H9 (cell line): ENCODE data around the gene ADORA1. TPM values are rescaled to one million over a fixed set of nuclear protein-coding genes. Genes with fewer than 3 reads are reported as not detected.

Experiments
- DNase-seq: peaks from one replicate; pipeline ENCODE4 v3.0.0-alpha.2; 2017
- H2AFZ ChIP-seq: one replicate; pipeline ENCODE4 v1.6.1; 2013; ENCODE audit warnings: mild to moderate bottlenecking, low read length, control low read depth, moderate library complexity
- H2AK5ac ChIP-seq: 2 replicates; pipeline ENCODE4 v1.6.1; 2013; ENCODE audit warnings: low read length, control low read depth, mixed read lengths; ENCODE audit not compliant: insufficient read length
- H2BK120ac ChIP-seq: one replicate; pipeline ENCODE4 v1.6.1; 2013; ENCODE audit warnings: low read depth, mild to moderate bottlenecking, low read length, control low read depth, inconsistent platforms; ENCODE audit not compliant: poor library complexity, severe bottlenecking
- H2BK12ac ChIP-seq: 2 replicates; pipeline ENCODE4 v1.6.1; 2013; ENCODE audit warnings: low read length, control low read depth, mixed read lengths, low read depth; ENCODE audit not compliant: insufficient read length
- H2BK15ac ChIP-seq: 2 replicates; pipeline ENCODE4 v1.6.1; 2013; ENCODE audit warnings: low read depth, low read length, control low read depth
- H2BK20ac ChIP-seq: one replicate; pipeline ENCODE4 v1.6.1; 2013; ENCODE audit warnings: low read depth, mild to moderate bottlenecking, low read length, control low read depth, inconsistent platforms; ENCODE audit not compliant: poor library complexity, severe bottlenecking
- H2BK5ac ChIP-seq: 2 replicates; pipeline ENCODE4 v1.6.1; 2013; ENCODE audit warnings: low read length, control low read depth, mixed read lengths; ENCODE audit not compliant: insufficient read length
- H3K14ac ChIP-seq: 2 replicates; pipeline ENCODE4 v1.6.1; 2013; ENCODE audit warnings: low read length, control low read depth; ENCODE audit not compliant: insufficient read depth
- H3K18ac ChIP-seq: 2 replicates; pipeline ENCODE4 v1.6.1; 2013; ENCODE audit warnings: low read depth, mild to moderate bottlenecking, mixed read lengths, low read length, control low read depth; ENCODE audit not compliant: insufficient read length
- H3K23ac ChIP-seq: 2 replicates; pipeline ENCODE4 v1.6.1; 2013; ENCODE audit warnings: low read length, control low read depth, mixed read lengths, low read depth; ENCODE audit not compliant: insufficient read length
- H3K23me2 ChIP-seq: 2 replicates; pipeline ENCODE4 v1.6.1; 2013; ENCODE audit warnings: low read depth, mild to moderate bottlenecking, mixed read lengths, low read length, control low read depth; ENCODE audit not compliant: insufficient read length, poor library complexity, severe bottlenecking
- H3K27ac ChIP-seq: 2 replicates; pipeline ENCODE4 v1.5.1; 2013; ENCODE audit warnings: low read length, control low read depth, mixed read lengths, low read depth; ENCODE audit not compliant: insufficient read length
- H3K27me3 ChIP-seq: 2 replicates; pipeline ENCODE4 v1.6.1; 2013; ENCODE audit warnings: low read length, control low read depth, inconsistent platforms; ENCODE audit not compliant: insufficient read depth
- H3K4ac ChIP-seq: 2 replicates; pipeline ENCODE4 v1.6.1; 2013; ENCODE audit warnings: low read depth, mild to moderate bottlenecking, control low read depth, inconsistent platforms, low read length, moderate library complexity
- H3K4me1 ChIP-seq: 2 replicates; pipeline ENCODE4 v1.6.1; 2013; ENCODE audit warnings: low read length, control low read depth, inconsistent platforms; ENCODE audit not compliant: insufficient read depth
- H3K4me2 ChIP-seq: 2 replicates; pipeline ENCODE4 v1.6.1; 2013; ENCODE audit warnings: low read length, control low read depth, mixed read lengths; ENCODE audit not compliant: insufficient read length, insufficient read depth
- H3K56ac ChIP-seq: 2 replicates; pipeline ENCODE4 v1.6.1; 2013; ENCODE audit warnings: low read depth, mild to moderate bottlenecking, mixed read lengths, low read length, control low read depth; ENCODE audit not compliant: insufficient read length
- H3K79me1 ChIP-seq: 2 replicates; pipeline ENCODE4 v1.6.1; 2013; ENCODE audit warnings: low read depth, mild to moderate bottlenecking, moderate library complexity, low read length, control low read depth, inconsistent platforms; ENCODE audit not compliant: insufficient read depth, poor library complexity, severe bottlenecking
- H3K79me2 ChIP-seq: 2 replicates; pipeline ENCODE4 v1.6.1; 2013; ENCODE audit warnings: low read length, control low read depth, inconsistent platforms; ENCODE audit not compliant: insufficient read depth
- H3K9ac ChIP-seq: 2 replicates; pipeline ENCODE4 v1.6.1; 2013; ENCODE audit warnings: low read length, control low read depth, mixed read lengths; ENCODE audit not compliant: insufficient read length; ENCODE audit errors: extremely low read depth
- H3K9me3 ChIP-seq: one replicate; pipeline ENCODE4 v1.6.1; 2013; ENCODE audit warnings: low read depth, low read length, inconsistent platforms; ENCODE audit not compliant: control insufficient read depth
- H3T11ph ChIP-seq: one replicate; pipeline ENCODE4 v1.6.1; 2013; ENCODE audit warnings: mild to moderate bottlenecking, low read length, control low read depth, inconsistent platforms
- H4K20me1 ChIP-seq: one replicate; pipeline ENCODE4 v1.6.1; 2013; ENCODE audit not compliant: control insufficient read depth, insufficient read length, insufficient read depth
- H4K5ac ChIP-seq: 2 replicates; pipeline ENCODE4 v1.6.1; 2013; ENCODE audit warnings: low read depth, mild to moderate bottlenecking, mixed read lengths, low read length, control low read depth; ENCODE audit not compliant: insufficient read length
- H4K8ac ChIP-seq: replicated peaks from 2 replicates; pipeline ENCODE4 v1.6.1; 2013; ENCODE audit warnings: low read length, control low read depth, mixed read lengths, low read depth; ENCODE audit not compliant: insufficient read length
- H4K91ac ChIP-seq: 2 replicates; pipeline ENCODE4 v1.6.1; 2013; ENCODE audit warnings: low read depth, mild to moderate bottlenecking, moderate library complexity, mixed read lengths, low read length, control low read depth; ENCODE audit not compliant: insufficient read length
- H3K27ac Mint-ChIP-seq, 3 experiments: 2 replicates in 2 of 3; 3 replicates in 1 of 3; pipeline ENCODE4 v1.8.0; 2020 to 2021; ENCODE audit warnings: mixed read lengths in 3 of 3, mild to moderate bottlenecking in 1 of 3, moderate library complexity in 1 of 3
- H3K27me3 Mint-ChIP-seq: 2 replicates; pipeline ENCODE4 v1.8.0; 2021; ENCODE audit warnings: low read depth, mild to moderate bottlenecking, moderate library complexity, mixed read lengths
- H3K36me3 Mint-ChIP-seq, 3 experiments: 2 replicates in 2 of 3; 3 replicates in 1 of 3; pipeline ENCODE4 v1.8.0; 2020 to 2021; ENCODE audit warnings: low read depth in 3 of 3, mixed read lengths in 3 of 3; ENCODE audit not compliant: insufficient read depth in 1 of 3
- H3K4me1 Mint-ChIP-seq, 2 experiments: 2 replicates each; pipeline ENCODE4 v1.8.0; 2020; ENCODE audit warnings: mixed read lengths in 2 of 2
- H3K4me3 Mint-ChIP-seq, 2 experiments: 2 replicates in 1 of 2; 3 replicates in 1 of 2; pipeline ENCODE4 v1.8.0; 2020 to 2021; ENCODE audit warnings: mild to moderate bottlenecking in 2 of 2, mixed read lengths in 2 of 2, moderate library complexity in 1 of 2
- H3K9me3 Mint-ChIP-seq, 2 experiments: 2 replicates in 1 of 2; 3 replicates in 1 of 2; pipeline ENCODE4 v1.8.0; 2020; ENCODE audit warnings: mild to moderate bottlenecking in 2 of 2, mixed read lengths in 2 of 2, moderate library complexity in 1 of 2
- WGBS: extraction: QIAGEN DNeasy Blood & Tissue Kit; methylation state at CpG from one replicate; pipeline ENCODE4 v1.1.7; 2013; ENCODE audit warnings: missing lambda C conversion rate, low lambda C conversion rate, mixed read lengths; ENCODE audit not compliant: insufficient read length; ENCODE audit errors: extremely low coverage; 5-methylcytosine and 5-hydroxymethylcytosine counted together
- total RNA-seq: library from RNA; stranded (reverse); gene quantifications from 2 replicates; pipeline ENCODE4 v1.2.1, GENCODE V29; 2021
- TF ChIP-seq, protein P1 (sequence below): fragments of 200-600 bp; sonication (generic); conservative IDR thresholded peaks from 3 replicates; pipeline ENCODE4 v1.8.0; 2021; ENCODE audit warnings: antibody characterized with exemption, mild to moderate bottlenecking

Gene ADORA1
- total RNA-seq, 1 experiment from 2014 or later, result 1.3 TPM

DNA sequence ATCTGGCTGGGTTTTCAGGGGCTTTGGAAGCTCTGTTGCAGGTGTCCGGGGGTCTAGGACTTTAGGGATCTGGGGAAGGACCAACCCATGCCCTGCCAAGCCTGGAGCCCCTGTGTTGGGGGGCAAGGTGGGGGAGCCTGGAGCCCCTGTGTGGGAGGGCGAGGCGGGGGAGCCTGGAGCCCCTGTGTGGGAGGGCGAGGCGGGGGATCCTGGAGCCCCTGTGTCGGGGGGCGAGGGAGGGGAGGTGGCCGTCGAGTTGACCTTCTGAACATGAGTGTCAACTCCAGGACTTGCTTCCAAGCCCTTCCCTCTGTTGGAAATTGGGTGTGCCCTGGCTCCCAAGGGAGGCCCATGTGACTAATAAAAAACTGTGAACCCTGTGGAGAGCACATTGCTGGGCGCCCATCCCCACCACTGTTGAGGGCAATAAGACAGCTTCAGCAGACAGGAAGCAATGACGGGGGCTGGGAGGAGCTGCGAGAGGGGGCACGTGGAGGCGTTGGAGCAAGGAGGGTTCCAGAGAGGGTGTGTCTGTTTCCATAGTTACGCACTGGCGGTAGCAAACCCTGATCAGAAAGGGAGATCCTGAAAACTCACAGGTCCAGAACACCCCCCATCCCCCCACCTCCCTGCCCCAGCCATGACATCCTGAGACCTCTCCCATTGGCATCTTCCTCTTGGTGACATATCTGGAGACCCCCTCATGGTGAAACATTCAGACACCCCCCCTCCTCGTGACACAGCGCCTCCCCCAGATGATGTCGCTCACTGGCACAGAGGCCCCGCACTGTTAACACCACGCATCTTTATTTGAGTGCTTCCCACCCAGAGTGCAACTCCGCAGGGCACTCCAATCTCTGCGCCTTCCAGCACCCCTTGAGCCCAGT, 39.7 kb downstream of the ADORA1 start:
- no peak overlapping the region for H3K4me2 ChIP-seq
- no peaks in the 10 kb centered on the region for H3K79me1 ChIP-seq
- H3K79me2 ChIP-seq, result no peaks in the 10 kb centered on the region
- Mint-ChIP-seq H3K36me3 (no peaks in the 10 kb centered on the region), H3K4me3 (no peak overlapping the region), H3K27me3 (peaks cover 15% of the 10 kb centered on the region), H3K9me3 (no peaks in the 10 kb centered on the region), H3K27ac (peak overlapping the region in 1 of 3 experiments; percentile 18; a peak in 1 of 7 replicates), H3K4me1 (peaks cover 3 to 6% of the 10 kb centered on the region in 2 experiments)
- H3K4me1 ChIP-seq, result no peaks in the 10 kb centered on the region
- H4K91ac ChIP-seq, result no peak overlapping the region
- H2BK15ac ChIP-seq, result no peak overlapping the region
- DNase-seq, result no peak
- H3K9me3 ChIP-seq, result no peaks in the 10 kb centered on the region
- H2BK12ac ChIP-seq, result no peak overlapping the region
- H4K5ac ChIP-seq, result no peak overlapping the region
- no peak overlapping the region for H3K9ac ChIP-seq
- TF ChIP-seq, protein P1, sequence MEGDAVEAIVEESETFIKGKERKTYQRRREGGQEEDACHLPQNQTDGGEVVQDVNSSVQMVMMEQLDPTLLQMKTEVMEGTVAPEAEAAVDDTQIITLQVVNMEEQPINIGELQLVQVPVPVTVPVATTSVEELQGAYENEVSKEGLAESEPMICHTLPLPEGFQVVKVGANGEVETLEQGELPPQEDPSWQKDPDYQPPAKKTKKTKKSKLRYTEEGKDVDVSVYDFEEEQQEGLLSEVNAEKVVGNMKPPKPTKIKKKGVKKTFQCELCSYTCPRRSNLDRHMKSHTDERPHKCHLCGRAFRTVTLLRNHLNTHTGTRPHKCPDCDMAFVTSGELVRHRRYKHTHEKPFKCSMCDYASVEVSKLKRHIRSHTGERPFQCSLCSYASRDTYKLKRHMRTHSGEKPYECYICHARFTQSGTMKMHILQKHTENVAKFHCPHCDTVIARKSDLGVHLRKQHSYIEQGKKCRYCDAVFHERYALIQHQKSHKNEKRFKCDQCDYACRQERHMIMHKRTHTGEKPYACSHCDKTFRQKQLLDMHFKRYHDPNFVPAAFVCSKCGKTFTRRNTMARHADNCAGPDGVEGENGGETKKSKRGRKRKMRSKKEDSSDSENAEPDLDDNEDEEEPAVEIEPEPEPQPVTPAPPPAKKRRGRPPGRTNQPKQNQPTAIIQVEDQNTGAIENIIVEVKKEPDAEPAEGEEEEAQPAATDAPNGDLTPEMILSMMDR, result no peak
- H4K20me1 ChIP-seq, result no peaks in the 10 kb centered on the region
- H2BK5ac ChIP-seq, result no peak overlapping the region
- H2BK20ac ChIP-seq, result no peak overlapping the region
- H3K14ac ChIP-seq, result no peak overlapping the region
- no peak overlapping the region for H2AK5ac ChIP-seq
- H3K18ac ChIP-seq, result no peak overlapping the region
- no peak overlapping the region for H3K23ac ChIP-seq
- WGBS, result no CpG with 5 or more reads among the region's 23 CpGs
- no peak overlapping the region for H3K27ac ChIP-seq
- no peaks in the 10 kb centered on the region for H3K27me3 ChIP-seq
- no peaks in the 10 kb centered on the region for H3K23me2 ChIP-seq
- H3K56ac ChIP-seq, result no peak overlapping the region
- no peak overlapping the region for H3K4ac ChIP-seq
- no peak overlapping the region for H3T11ph ChIP-seq
- no peak overlapping the region for H2BK120ac ChIP-seq
- no peak overlapping the region for H4K8ac ChIP-seq
- H2AFZ ChIP-seq, result no peak overlapping the region
